Muscle layer of colon (tissue), 2 donors: Measurements from ENCODE around the gene RMI2.

Experiments
- H3K27ac ChIP-seq: one replicate; pipeline ENCODE4 v1.7.0; 2013; ENCODE audit warnings: low read depth, mild to moderate bottlenecking, low read length, moderate library complexity
- H3K27me3 ChIP-seq, 2 donors: one replicate each; pipeline ENCODE4 v1.7.0; 2013; ENCODE audit warnings: low read length in 2 of 2, mild to moderate bottlenecking in 2 of 2; ENCODE audit not compliant: insufficient read depth in 2 of 2, control insufficient read depth in 1 of 2
- H3K36me3 ChIP-seq: one replicate; pipeline ENCODE4 v1.7.0; 2013; ENCODE audit warnings: mild to moderate bottlenecking, low read length; ENCODE audit not compliant: insufficient read depth
- H3K4me1 ChIP-seq: one replicate; pipeline ENCODE4 v1.7.0; 2013; ENCODE audit warnings: mild to moderate bottlenecking, low read length; ENCODE audit not compliant: insufficient read depth
- H3K4me3 ChIP-seq, 2 donors: one replicate each; pipeline ENCODE4 v1.7.0; 2013; ENCODE audit warnings: low read length in 2 of 2, low read depth in 1 of 2, mild to moderate bottlenecking in 1 of 2, moderate library complexity in 1 of 2
- H3K9ac ChIP-seq: one replicate; pipeline ENCODE4 v1.7.0; 2013; ENCODE audit warnings: low read length
- H3K9me3 ChIP-seq: one replicate; pipeline ENCODE4 v1.7.0; 2013; ENCODE audit warnings: mild to moderate bottlenecking, low read length
- donor health status: abdominal sarcoma.
- donor health status: Adenocarcinoma of cecum.

Gene RMI2

DNA sequence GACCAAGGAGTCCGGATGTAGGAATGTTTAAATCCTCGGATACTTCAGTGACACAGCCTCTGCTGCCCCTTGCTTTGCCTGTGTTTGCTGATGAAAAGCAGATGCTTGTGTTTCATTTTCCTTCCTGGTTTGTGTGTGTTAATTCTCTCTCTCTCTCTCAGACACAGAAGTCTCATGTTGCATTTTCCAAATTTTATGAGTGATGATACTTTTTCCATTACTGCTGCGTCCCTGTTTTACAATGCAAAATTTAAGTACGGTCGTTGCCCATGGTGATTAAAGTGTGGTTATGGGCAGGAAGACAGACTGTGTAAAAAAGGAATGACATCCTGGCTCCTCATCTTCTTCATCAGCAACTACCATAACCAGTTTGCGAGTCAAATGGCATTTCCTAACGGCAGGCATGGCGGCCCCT, 5.7 kb downstream of the RMI2 start:
- H3K36me3 ChIP-seq, result no peaks in the 10 kb centered on the region
- H3K9me3 ChIP-seq, result no peaks in the 10 kb centered on the region
- H3K9ac ChIP-seq, result peak overlapping the region; percentile 10
- H3K27ac ChIP-seq, result peak overlapping the region; percentile 13
- H3K27me3 ChIP-seq, result no peaks in the 10 kb centered on the region
- peak overlapping the region in 1 of 2 donors; percentile 29 for H3K4me3 ChIP-seq
- peaks cover 23% of the 10 kb centered on the region for H3K4me1 ChIP-seq

DNA sequence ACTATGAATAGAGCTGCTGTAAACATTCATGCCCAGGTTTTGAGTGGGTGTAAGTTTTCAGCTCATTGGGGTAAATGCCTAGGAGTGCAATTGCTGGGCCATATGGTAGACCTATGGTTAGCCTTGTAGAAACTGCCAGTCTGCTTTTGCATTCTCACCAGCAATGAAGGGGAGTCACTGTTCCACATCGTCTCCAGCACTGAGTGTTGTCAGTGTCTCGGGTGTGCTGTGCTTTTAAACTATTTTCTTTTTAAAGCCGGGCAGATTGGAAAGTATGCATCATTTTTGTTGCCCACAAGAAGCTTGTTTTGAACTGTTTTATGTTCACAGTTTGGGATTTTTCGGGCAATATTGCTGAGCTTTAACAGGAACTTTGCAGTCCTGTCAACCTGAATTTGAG, 7.9 kb downstream of the RMI2 start:
- no peaks in the 10 kb centered on the region for H3K9me3 ChIP-seq
- H3K27me3 ChIP-seq, result no peaks in the 10 kb centered on the region
- H3K36me3 ChIP-seq, result no peaks in the 10 kb centered on the region
- no peak overlapping the region for H3K9ac ChIP-seq
- H3K27ac ChIP-seq, result no peak overlapping the region
- peaks cover 30% of the 10 kb centered on the region for H3K4me1 ChIP-seq
- no peak overlapping the region for H3K4me3 ChIP-seq

DNA sequence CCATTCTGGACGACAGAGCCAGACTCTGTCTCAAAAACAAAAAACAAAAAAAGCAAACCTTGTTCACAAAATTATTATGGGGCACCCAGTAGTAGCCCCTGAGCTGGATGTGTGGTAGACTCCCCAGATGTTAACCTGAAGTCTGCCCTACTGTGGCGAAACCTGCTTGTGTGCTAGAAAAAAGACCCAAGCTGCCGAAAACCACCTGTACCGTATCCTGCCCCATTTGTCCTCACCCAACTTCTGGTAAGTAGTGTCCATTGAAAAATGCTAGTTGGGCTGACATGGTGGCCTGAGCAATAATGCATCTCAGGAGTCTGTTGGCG, 9.1 kb downstream of the RMI2 start:
- Histone ChIP-seq H3K9ac (no peak overlapping the region), H3K36me3 (no peaks in the 10 kb centered on the region), H3K9me3 (no peaks in the 10 kb centered on the region), H3K4me3 (no peak overlapping the region), H3K4me1 (peaks cover 26% of the 10 kb centered on the region), H3K27ac (no peak overlapping the region), H3K27me3 (no peaks in the 10 kb centered on the region)

DNA sequence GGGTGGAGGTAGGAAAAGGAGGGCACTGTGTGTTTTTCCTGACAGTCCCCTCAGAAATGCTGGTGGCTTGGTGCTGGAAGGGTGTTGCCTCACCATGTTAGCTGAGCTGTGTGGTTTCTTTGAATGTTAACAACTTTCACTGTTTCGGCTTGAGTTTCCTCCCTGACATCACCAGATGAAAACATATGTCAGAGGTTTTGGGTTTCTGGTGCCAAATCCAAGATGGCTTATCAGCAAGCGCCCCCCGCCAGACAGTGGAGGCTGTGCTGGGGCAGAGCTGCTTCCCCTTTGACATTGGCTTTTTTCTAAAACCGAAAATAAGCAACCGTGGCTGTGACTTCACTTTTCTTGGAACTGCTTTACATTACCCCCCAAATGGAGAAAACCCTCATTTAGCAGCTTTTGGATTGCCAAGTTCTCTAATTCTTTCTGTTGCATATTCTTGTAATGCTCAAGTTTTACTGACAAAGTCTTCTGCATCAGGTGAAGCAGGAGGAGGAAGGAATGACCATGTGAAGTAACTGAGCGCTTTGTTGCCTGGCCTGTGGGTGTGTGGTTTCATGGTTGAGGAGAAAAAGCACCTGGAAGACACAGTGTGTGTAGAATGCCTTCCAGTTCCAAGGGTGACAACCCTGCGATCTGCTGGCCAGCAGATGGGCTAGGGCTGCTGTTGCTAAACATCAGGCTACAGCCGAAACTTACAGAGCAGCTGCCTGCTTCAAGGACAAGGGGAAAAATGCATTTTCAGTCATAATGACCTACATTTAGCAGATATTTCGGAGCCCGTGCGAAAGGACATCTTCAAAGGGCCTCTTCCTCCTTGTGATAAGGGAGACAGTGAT, 9.7 kb downstream of the RMI2 start:
- H3K9ac ChIP-seq, result no peak overlapping the region
- H3K36me3 ChIP-seq, result no peaks in the 10 kb centered on the region
- H3K9me3 ChIP-seq, result no peaks in the 10 kb centered on the region
- no peaks in the 10 kb centered on the region for H3K27me3 ChIP-seq
- H3K4me1 ChIP-seq, result peaks cover 20% of the 10 kb centered on the region
- no peak overlapping the region for H3K4me3 ChIP-seq
- H3K27ac ChIP-seq, result no peak overlapping the region

- no peak overlapping the region for H3K4me3 ChIP-seq
- H3K27ac ChIP-seq, result no peak overlapping the region
- no peak overlapping the region for H3K9ac ChIP-seq
- H3K36me3 ChIP-seq, result no peaks in the 10 kb centered on the region
- no peaks in the 10 kb centered on the region for H3K9me3 ChIP-seq
- H3K27me3 ChIP-seq, result no peaks in the 10 kb centered on the region
- peaks cover 12% of the 10 kb centered on the region for H3K4me1 ChIP-seq
Measured at GRCh38 chr16:11355862-11356261, 10.6 kb downstream of the RMI2 start.

GRCh38 chr16:11356573-11357331, 11.5 kb downstream of the RMI2 start:
- H3K27me3 ChIP-seq, result no peaks in the 10 kb centered on the region
- H3K36me3 ChIP-seq, result no peaks in the 10 kb centered on the region
- no peak overlapping the region for H3K4me3 ChIP-seq
- H3K9ac ChIP-seq, result no peak overlapping the region
- H3K9me3 ChIP-seq, result no peaks in the 10 kb centered on the region
- H3K4me1 ChIP-seq, result peaks cover 12% of the 10 kb centered on the region
- no peak overlapping the region for H3K27ac ChIP-seq

- no peaks in the 10 kb centered on the region for H3K9me3 ChIP-seq
- H3K27ac ChIP-seq, result no peak overlapping the region
- no peak overlapping the region for H3K9ac ChIP-seq
- no peaks in the 10 kb centered on the region for H3K36me3 ChIP-seq
- no peaks in the 10 kb centered on the region for H3K27me3 ChIP-seq
- no peak overlapping the region for H3K4me3 ChIP-seq
- H3K4me1 ChIP-seq, result peaks cover 12% of the 10 kb centered on the region
Measured at GRCh38 chr16:11358531-11358930, 13.3 kb downstream of the RMI2 start.

GRCh38 chr16:11359370-11359769, 14.1 kb downstream of the RMI2 start:
- H3K9me3 ChIP-seq, result no peaks in the 10 kb centered on the region
- H3K27me3 ChIP-seq, result no peaks in the 10 kb centered on the region
- H3K27ac ChIP-seq, result no peak overlapping the region
- H3K4me1 ChIP-seq, result peaks cover 12% of the 10 kb centered on the region
- H3K9ac ChIP-seq, result no peak overlapping the region
- H3K4me3 ChIP-seq, result no peak overlapping the region
- H3K36me3 ChIP-seq, result no peaks in the 10 kb centered on the region

DNA sequence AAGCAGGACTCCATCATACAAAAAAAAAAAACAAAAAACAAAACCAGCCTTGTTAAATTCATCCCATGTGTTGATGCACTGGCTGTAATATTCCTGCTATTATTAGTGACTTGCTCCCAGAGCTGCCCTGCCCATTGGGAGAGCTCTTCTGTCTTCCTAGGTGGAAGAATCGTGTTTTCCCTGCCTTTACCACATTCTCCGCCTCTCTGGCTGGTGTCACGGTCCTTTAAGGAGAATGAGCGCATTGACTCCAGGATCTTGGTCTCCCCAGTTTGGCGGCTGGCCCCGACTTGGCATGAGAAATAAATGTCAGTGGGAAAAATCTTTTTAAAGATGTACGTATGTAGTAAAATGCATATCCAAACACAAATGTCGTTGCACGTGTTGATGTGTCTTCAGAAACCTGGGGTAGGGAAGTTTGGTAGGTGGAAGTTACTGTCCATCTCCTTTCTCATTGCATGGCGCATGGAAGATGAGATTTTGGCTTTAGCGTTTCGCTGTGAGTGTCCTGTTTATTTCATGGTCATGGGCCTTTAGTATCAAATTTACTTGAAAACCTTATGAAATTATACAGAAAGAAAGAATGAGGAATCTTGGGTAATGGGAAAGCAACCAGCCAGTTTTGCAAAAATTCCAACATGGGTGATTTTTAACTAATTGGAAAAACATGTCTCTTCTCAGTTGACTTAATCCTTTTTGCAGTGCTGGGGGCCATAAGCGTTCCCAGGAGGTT, 15.5 kb downstream of the RMI2 start:
- no peaks in the 10 kb centered on the region for H3K9me3 ChIP-seq
- no peaks in the 10 kb centered on the region for H3K27me3 ChIP-seq
- no peak overlapping the region for H3K9ac ChIP-seq
- no peak overlapping the region for H3K27ac ChIP-seq
- H3K4me1 ChIP-seq, result peaks cover 7% of the 10 kb centered on the region
- no peak overlapping the region for H3K4me3 ChIP-seq
- no peaks in the 10 kb centered on the region for H3K36me3 ChIP-seq

- no peak overlapping the region for H3K9ac ChIP-seq
- H3K4me1 ChIP-seq, result peaks cover 2% of the 10 kb centered on the region
- H3K27ac ChIP-seq, result no peak overlapping the region
- no peaks in the 10 kb centered on the region for H3K27me3 ChIP-seq
- no peaks in the 10 kb centered on the region for H3K36me3 ChIP-seq
- H3K4me3 ChIP-seq, result no peak overlapping the region
- no peaks in the 10 kb centered on the region for H3K9me3 ChIP-seq
Measured at GRCh38 chr16:11361701-11362451, 16.6 kb downstream of the RMI2 start.

DNA sequence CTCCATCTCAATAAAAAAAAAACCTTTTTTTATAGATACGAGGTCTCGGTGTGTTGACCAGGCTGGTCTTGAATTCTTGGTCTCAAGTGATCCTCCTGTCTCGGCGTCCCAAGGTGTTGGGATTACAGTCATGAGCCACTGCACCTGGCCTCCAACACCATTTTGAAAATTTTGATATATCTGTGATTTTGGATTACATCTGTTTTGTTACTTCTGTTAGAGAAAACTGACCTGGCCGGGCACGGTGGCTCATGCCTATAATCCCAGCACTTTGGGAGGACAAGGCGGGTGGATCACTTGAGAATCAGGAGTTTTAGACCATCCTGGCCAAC, 18.6 kb downstream of the RMI2 start:
- Histone ChIP-seq H3K9me3 (no peaks in the 10 kb centered on the region), H3K4me3 (no peak overlapping the region), H3K4me1 (no peaks in the 10 kb centered on the region), H3K27ac (no peak overlapping the region), H3K27me3 (no peaks in the 10 kb centered on the region), H3K9ac (no peak overlapping the region), H3K36me3 (no peaks in the 10 kb centered on the region)
